Measurements from ENCODE around the gene BEND3. TPM values are rescaled to one million over a fixed set of nuclear protein-coding genes. Genes with fewer than 3 reads are reported as not detected.

The BEND3 gene
- polyA plus RNA-seq, 1 donor from 2014 or later = 5.7 TPM

DNA sequence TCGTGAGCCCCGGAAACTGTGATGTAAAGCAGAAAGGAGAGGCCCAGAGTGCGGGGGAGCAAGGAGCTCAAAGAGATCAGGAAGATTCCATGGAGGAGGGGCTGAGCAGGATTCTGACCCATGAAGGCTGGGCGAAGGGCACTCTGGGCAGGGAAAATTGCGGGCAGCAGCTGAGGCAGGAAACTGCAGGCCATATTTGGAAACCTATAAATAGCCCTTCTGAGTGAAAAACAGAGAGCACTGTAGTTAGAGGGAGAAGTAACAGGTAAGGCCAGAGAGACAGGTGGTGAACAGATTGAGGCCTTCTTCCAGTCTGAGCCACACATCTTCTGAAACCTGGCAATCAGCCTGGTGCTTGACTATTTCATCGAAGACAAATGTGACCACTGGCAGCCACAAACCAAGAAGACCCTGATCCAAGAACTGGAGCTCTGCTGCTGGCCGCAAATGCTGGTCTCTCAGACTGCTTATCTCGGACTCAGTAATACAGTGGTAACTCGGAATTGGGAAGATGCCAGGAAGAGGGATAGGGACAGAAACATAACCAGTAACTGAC, 14.1 kb upstream of the BEND3 start:
- Histone ChIP-seq H3K79me2 (replicated peaks; ENCODE audit: insufficient read depth, low read length) (no peaks in the 10 kb centered on the region), H3K4me3 (ENCODE audit: low read length) (no peak overlapping the region), H3K27me3 (ENCODE audit: insufficient read depth, low read depth, low read length) (no peaks in the 10 kb centered on the region), H2AFZ (ENCODE audit: low read depth, low read length) (no peak overlapping the region), H3K9me2 (ENCODE audit: insufficient read depth, low read length) (no peaks in the 10 kb centered on the region), H3F3A (ENCODE audit: insufficient read depth, low read length, poor library complexity, severe bottlenecking) (no peaks in the 10 kb centered on the region), H3K9me3 (ENCODE audit: low read length) (no peaks in the 10 kb centered on the region), H3K36me3 (ENCODE audit: insufficient read depth, low read length) (no peaks in the 10 kb centered on the region), H3K4me2 (ENCODE audit: low read length) (no peak overlapping the region), H3K27ac (ENCODE audit: low read length) (no peak overlapping the region), H4K20me1 (ENCODE audit: insufficient read depth) (no peaks in the 10 kb centered on the region), H3K9ac (ENCODE audit: low read length) (no peak overlapping the region)
- no peak for TF ChIP-seq TAF1 (IDR thresholded peaks at IDR 0.05; ENCODE audit: low read depth)
- TF ChIP-seq SMC3 (conservative IDR thresholded peaks at IDR 0.05; ENCODE audit: poor library complexity) = no peak
- TF ChIP-seq, protein P1, sequence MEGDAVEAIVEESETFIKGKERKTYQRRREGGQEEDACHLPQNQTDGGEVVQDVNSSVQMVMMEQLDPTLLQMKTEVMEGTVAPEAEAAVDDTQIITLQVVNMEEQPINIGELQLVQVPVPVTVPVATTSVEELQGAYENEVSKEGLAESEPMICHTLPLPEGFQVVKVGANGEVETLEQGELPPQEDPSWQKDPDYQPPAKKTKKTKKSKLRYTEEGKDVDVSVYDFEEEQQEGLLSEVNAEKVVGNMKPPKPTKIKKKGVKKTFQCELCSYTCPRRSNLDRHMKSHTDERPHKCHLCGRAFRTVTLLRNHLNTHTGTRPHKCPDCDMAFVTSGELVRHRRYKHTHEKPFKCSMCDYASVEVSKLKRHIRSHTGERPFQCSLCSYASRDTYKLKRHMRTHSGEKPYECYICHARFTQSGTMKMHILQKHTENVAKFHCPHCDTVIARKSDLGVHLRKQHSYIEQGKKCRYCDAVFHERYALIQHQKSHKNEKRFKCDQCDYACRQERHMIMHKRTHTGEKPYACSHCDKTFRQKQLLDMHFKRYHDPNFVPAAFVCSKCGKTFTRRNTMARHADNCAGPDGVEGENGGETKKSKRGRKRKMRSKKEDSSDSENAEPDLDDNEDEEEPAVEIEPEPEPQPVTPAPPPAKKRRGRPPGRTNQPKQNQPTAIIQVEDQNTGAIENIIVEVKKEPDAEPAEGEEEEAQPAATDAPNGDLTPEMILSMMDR (IDR thresholded peaks at IDR 0.05; ENCODE audit: poor library complexity, severe bottlenecking) = no peak
- TF ChIP-seq EZH2 (IDR thresholded peaks at IDR 0.05; ENCODE audit: borderline replicate concordance, insufficient read depth, low read length, poor library complexity, severe bottlenecking) = no peak
- TF ChIP-seq, protein P2, sequence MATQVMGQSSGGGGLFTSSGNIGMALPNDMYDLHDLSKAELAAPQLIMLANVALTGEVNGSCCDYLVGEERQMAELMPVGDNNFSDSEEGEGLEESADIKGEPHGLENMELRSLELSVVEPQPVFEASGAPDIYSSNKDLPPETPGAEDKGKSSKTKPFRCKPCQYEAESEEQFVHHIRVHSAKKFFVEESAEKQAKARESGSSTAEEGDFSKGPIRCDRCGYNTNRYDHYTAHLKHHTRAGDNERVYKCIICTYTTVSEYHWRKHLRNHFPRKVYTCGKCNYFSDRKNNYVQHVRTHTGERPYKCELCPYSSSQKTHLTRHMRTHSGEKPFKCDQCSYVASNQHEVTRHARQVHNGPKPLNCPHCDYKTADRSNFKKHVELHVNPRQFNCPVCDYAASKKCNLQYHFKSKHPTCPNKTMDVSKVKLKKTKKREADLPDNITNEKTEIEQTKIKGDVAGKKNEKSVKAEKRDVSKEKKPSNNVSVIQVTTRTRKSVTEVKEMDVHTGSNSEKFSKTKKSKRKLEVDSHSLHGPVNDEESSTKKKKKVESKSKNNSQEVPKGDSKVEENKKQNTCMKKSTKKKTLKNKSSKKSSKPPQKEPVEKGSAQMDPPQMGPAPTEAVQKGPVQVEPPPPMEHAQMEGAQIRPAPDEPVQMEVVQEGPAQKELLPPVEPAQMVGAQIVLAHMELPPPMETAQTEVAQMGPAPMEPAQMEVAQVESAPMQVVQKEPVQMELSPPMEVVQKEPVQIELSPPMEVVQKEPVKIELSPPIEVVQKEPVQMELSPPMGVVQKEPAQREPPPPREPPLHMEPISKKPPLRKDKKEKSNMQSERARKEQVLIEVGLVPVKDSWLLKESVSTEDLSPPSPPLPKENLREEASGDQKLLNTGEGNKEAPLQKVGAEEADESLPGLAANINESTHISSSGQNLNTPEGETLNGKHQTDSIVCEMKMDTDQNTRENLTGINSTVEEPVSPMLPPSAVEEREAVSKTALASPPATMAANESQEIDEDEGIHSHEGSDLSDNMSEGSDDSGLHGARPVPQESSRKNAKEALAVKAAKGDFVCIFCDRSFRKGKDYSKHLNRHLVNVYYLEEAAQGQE (IDR thresholded peaks at IDR 0.05; ENCODE audit: borderline replicate concordance) = no peak
- no peak for TF ChIP-seq MXI1 (conservative IDR thresholded peaks at IDR 0.05; ENCODE audit: poor library complexity, severe bottlenecking)
- no peak for TF ChIP-seq EP300 (conservative IDR thresholded peaks at IDR 0.05; ENCODE audit: poor library complexity, severe bottlenecking)
- TF ChIP-seq POLR2AphosphoS5 (IDR thresholded peaks at IDR 0.05) = no peak
- TF ChIP-seq RAD21 (conservative IDR thresholded peaks at IDR 0.05) = no peak

DNA sequence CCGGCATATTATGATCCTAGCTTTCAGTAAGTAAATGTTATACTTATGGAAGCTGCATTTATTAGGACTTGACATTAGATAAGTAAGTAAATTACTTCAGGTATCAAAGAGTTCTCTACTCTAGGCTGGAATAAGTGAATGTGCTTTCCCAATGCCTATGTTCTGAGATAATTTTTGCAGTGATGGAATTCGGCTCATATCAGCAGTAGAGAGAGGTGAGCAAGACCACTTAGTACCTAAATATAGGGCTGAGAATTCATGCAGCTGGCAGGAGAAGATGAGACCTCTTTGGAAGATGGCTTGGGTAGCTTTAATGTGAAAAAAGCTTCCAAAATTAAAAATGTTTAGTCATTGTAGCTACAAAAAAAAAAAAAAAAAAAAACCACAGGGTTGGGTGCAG, 13.3 kb upstream of the BEND3 start:
- H3K4me3 ChIP-seq (ENCODE audit: low read length) = no peak overlapping the region
- TF ChIP-seq, protein P2 (IDR thresholded peaks at IDR 0.05; ENCODE audit: borderline replicate concordance) = no peak
- TF ChIP-seq EZH2 (IDR thresholded peaks at IDR 0.05; ENCODE audit: borderline replicate concordance, insufficient read depth, low read length, poor library complexity, severe bottlenecking) = no peak
- no peak for TF ChIP-seq RAD21 (conservative IDR thresholded peaks at IDR 0.05)
- no peak for TF ChIP-seq TAF1 (IDR thresholded peaks at IDR 0.05; ENCODE audit: low read depth)
- TF ChIP-seq, protein P1 (IDR thresholded peaks at IDR 0.05; ENCODE audit: poor library complexity, severe bottlenecking) = no peak
- TF ChIP-seq EP300 (conservative IDR thresholded peaks at IDR 0.05; ENCODE audit: poor library complexity, severe bottlenecking) = no peak
- TF ChIP-seq MXI1 (conservative IDR thresholded peaks at IDR 0.05; ENCODE audit: poor library complexity, severe bottlenecking) = no peak
- no peak for TF ChIP-seq POLR2AphosphoS5 (IDR thresholded peaks at IDR 0.05)
- no peak for TF ChIP-seq SMC3 (conservative IDR thresholded peaks at IDR 0.05; ENCODE audit: poor library complexity)
- no peaks in the 10 kb centered on the region for H3K36me3 ChIP-seq (ENCODE audit: insufficient read depth, low read length)
- H3K4me2 ChIP-seq (ENCODE audit: low read length) = no peak overlapping the region
- no peaks in the 10 kb centered on the region for H3K27me3 ChIP-seq (ENCODE audit: insufficient read depth, low read depth, low read length)
- no peaks in the 10 kb centered on the region for H4K20me1 ChIP-seq (ENCODE audit: insufficient read depth)
- no peak overlapping the region for H3K9ac ChIP-seq (ENCODE audit: low read length)
- no peaks in the 10 kb centered on the region for H3K9me3 ChIP-seq (ENCODE audit: low read length)
- H2AFZ ChIP-seq (ENCODE audit: low read depth, low read length) = no peak overlapping the region
- no peak overlapping the region for H3K27ac ChIP-seq (ENCODE audit: low read length)
- no peaks in the 10 kb centered on the region for H3F3A ChIP-seq (ENCODE audit: insufficient read depth, low read length, poor library complexity, severe bottlenecking)
- H3K9me2 ChIP-seq (ENCODE audit: insufficient read depth, low read length) = no peaks in the 10 kb centered on the region
- H3K79me2 ChIP-seq (replicated peaks; ENCODE audit: insufficient read depth, low read length) = no peaks in the 10 kb centered on the region
